ENCODE data around the gene MTA3. TPM values are rescaled to one million over a fixed set of nuclear protein-coding genes. Genes with fewer than 3 reads are reported as not detected.
"Not testable (repeated sequence)": the region's sequence is repeated elsewhere in the genome, so short reads cannot be mapped to it uniquely, and the experiment has no call there.

Gene MTA3
- total and polyA plus RNA-seq, 9 donors = 31.9 to 87.5 (median 61.0) TPM

GRCh38 chr2:42602876-42603219 lies 34.4 kb downstream of the MTA3 start:
- intact Hi-C loops (cut with DNase I) = no loop called here
- H3K4me3 ChIP-seq = no peak overlapping the region
- no peaks in the 10 kb centered on the region for H3K9me3 ChIP-seq
- no peaks in the 10 kb centered on the region for H3K36me3 ChIP-seq
- peaks cover 2% of the 10 kb centered on the region for H3K4me1 ChIP-seq (ENCODE audit: insufficient read depth)
- no peak for DNase-seq
- WGBS, 3 donors = 67 to 82% (median 78%) methylated on average over 3 of the region's 3 CpGs
- TF ChIP-seq EP300 (IDR thresholded peaks at IDR 0.05) (no peak), POLR2A (IDR thresholded peaks at IDR 0.05) (no peak)
- TF ChIP-seq, protein P1, sequence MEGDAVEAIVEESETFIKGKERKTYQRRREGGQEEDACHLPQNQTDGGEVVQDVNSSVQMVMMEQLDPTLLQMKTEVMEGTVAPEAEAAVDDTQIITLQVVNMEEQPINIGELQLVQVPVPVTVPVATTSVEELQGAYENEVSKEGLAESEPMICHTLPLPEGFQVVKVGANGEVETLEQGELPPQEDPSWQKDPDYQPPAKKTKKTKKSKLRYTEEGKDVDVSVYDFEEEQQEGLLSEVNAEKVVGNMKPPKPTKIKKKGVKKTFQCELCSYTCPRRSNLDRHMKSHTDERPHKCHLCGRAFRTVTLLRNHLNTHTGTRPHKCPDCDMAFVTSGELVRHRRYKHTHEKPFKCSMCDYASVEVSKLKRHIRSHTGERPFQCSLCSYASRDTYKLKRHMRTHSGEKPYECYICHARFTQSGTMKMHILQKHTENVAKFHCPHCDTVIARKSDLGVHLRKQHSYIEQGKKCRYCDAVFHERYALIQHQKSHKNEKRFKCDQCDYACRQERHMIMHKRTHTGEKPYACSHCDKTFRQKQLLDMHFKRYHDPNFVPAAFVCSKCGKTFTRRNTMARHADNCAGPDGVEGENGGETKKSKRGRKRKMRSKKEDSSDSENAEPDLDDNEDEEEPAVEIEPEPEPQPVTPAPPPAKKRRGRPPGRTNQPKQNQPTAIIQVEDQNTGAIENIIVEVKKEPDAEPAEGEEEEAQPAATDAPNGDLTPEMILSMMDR (IDR thresholded peaks at IDR 0.05) = no peak
- H3K27me3 ChIP-seq = no peaks in the 10 kb centered on the region
- H3K27ac ChIP-seq = no peak overlapping the region

DNA sequence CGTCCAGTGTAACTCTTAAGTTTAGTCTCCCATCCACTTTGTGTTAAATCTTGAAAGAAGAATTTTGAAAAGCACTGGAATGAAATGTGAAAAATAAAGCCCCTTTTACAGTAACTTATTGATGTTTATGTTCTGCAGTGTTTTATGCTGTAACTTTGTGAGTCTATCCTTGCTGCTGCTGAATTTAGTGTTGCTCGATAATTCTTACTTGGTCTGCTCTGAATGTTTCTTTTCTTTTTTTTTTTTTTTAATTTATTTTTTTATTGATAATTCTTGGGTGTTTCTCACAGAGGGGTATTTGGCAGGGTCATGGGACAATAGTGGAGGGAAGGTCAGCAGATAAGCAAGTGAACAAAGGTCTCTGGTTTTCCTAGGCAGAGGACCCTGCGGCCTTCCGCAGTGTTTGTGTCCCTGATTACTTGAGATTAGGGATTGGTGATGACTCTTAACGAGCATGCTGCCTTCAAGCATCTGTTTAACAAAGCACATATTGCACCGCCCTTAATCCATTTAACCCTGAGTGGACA lies 36.0 kb downstream of the MTA3 start:
- H3K9me3 ChIP-seq; H3K27me3 ChIP-seq; intact Hi-C loops (cut with DNase I); DNase-seq; H3K36me3 ChIP-seq; H3K4me1 ChIP-seq (ENCODE audit: insufficient read depth); H3K4me3 ChIP-seq; H3K27ac ChIP-seq: not testable (repeated sequence)
- 62 to 76% (median 73%) methylated on average over 6 of the region's 6 CpGs for WGBS, 3 donors

DNA sequence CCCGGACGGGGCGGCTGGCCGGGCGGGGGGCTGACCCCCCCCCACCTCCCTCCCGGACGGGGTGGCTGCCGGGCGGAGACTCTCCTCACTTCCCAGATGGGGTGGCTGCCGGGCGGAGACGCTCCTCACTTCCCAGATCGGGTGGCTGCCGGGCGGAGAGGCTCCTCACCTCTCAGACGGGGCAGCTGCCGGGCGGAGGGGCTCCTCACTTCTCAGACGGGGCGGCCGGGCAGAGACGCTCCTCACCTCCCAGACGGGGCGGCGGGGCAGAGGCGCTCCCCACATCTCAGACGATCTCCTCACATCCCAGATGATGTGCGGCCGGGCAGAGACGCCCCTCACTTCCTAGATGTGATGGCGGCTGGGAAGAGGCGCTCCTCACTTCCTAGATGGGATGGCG lies 37.7 kb downstream of the MTA3 start:
- H3K27ac ChIP-seq; H3K27me3 ChIP-seq; H3K4me1 ChIP-seq (ENCODE audit: insufficient read depth); H3K36me3 ChIP-seq; H3K9me3 ChIP-seq; DNase-seq; intact Hi-C loops (cut with DNase I); H3K4me3 ChIP-seq: not testable (repeated sequence)
- WGBS, 3 donors = 97 to 98% (median 98%) methylated on average over 10 to 26 of the region's 33 CpGs

DNA sequence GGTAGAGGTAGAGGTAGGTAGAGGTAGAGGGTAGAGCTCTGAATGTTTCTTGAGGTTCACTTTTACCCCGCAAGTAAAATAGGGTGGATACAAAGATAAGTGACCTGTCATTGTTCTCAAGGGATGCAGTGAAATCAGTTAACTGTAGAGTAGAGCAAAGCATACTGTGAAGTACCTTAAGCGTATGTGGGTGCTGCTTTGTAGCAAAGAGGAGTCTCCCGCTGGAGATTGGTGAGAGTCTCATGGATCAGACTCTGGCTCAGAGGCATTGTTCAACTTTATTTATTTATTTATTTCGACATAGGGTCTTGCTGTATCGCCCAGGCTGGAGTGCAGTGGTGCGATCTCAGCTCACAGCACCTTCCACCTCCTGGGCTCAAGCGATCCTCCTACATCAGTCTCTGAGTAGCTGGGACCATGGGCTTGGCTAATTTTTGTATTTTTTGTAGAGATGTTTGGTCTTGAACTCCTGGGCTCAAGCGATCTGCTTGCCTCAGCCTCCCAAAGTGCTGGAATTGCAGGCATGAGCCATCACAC lies 38.7 kb downstream of the MTA3 start:
- H3K27ac ChIP-seq = no peak overlapping the region
- H3K4me3 ChIP-seq = no peak overlapping the region
- DNase-seq = no peak
- H3K36me3 ChIP-seq = no peaks in the 10 kb centered on the region
- intact Hi-C loops (cut with DNase I) = no loop called here
- H3K27me3 ChIP-seq = no peaks in the 10 kb centered on the region
- no peaks in the 10 kb centered on the region for H3K4me1 ChIP-seq (ENCODE audit: insufficient read depth)
- H3K9me3 ChIP-seq = no peaks in the 10 kb centered on the region
- TF ChIP-seq POLR2A (IDR thresholded peaks at IDR 0.05) (no peak), EP300 (IDR thresholded peaks at IDR 0.05) (no peak)
- TF ChIP-seq, protein P1 (IDR thresholded peaks at IDR 0.05) = no peak
- WGBS, 3 donors = 74 to 86% (median 85%) methylated on average over 8 of the region's 8 CpGs

DNA sequence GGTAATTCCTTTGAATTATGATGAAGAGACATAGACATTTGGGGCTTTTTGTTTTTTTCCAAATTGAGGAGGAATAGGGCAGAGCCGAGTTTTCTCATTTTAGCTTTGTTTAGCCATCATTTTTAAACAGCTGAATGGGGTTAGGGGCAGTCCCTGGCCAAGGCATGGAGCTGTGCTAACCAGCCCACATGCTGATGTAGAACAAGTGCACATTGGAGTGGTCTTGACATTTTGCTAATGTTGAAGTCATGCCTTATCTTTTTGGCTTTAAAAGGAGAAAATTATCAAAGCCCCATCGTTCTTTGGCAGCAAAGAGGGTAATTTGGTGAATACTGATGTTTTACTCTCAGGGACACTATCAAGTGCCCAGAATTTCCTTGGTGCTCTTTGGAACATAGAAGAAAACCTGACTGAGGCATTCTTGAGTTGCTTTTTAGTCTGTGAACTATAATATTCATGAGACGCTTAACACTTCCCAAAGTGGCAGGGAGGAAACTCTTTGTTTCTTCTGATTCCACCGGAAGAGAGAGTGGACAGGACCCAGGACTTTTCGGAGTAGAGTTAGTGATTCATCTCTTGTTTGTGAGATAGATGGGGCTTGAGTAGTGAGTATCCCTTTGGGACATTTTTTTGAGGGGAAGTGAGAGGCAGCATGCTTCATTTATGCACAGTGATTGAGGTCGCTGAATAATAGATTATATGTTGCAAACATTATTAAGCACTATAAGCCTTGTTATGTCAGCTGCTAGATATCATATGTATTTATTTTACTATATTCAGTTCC lies 45.0 kb downstream of the MTA3 start:
- no peaks in the 10 kb centered on the region for H3K4me1 ChIP-seq (ENCODE audit: insufficient read depth)
- H3K27ac ChIP-seq = no peak overlapping the region
- no peak for DNase-seq
- H3K27me3 ChIP-seq = no peaks in the 10 kb centered on the region
- WGBS, 3 donors = 52 to 60% (median 57%) methylated on average over 6 of the region's 6 CpGs
- no peaks in the 10 kb centered on the region for H3K9me3 ChIP-seq
- TF ChIP-seq, protein P1 (IDR thresholded peaks at IDR 0.05) = no peak
- no peak for TF ChIP-seq EP300 (IDR thresholded peaks at IDR 0.05)
- TF ChIP-seq POLR2A (IDR thresholded peaks at IDR 0.05) = no peak
- no peak overlapping the region for H3K4me3 ChIP-seq
- intact Hi-C loops (cut with DNase I) = no loop called here
- H3K36me3 ChIP-seq = no peaks in the 10 kb centered on the region
